Mammary epithelial cell (primary cell): ENCODE results near the gene KRT5.

Source experiments
- CTCF ChIP-seq, 2 donors: IDR thresholded peaks in 1 of 2; conservative IDR thresholded peaks in 1 of 2; 2 replicates each; pipeline ENCODE4 v1.5.1; 2011 to 2012; ENCODE audit warnings: inconsistent platforms in 2 of 2, low read length in 2 of 2, mild to moderate bottlenecking in 2 of 2, control low read depth in 1 of 2, low read depth in 1 of 2; ENCODE audit not compliant: insufficient read depth in 1 of 2; ENCODE audit errors: extremely low read depth in 1 of 2
- EZH2 ChIP-seq: IDR thresholded peaks from 2 replicates; pipeline ENCODE4 v1.6.1; 2012; ENCODE audit warnings: low read length, inconsistent platforms, borderline replicate concordance

DNA sequence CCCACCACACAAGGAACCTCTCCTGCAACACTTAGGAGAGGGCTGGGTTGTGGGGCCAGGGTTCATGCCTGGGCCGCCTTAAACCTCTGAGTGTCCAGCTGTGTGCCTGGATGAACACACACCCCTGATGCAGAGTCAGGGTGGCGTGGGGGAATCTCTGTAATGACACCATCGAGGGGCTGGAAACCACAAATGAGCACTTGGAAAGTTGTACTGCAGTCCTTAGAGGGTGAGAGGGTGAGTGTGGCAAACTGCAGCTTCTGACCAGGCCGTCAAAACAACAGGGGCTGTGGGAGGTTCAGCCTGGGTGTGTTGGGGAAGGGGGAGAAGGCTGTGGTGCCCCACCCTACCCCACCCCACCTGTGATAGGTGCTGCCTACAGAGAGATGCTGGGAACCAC is 12.4 kb upstream of the KRT5 start:
- TF ChIP-seq CTCF (conservative IDR thresholded peaks at IDR 0.05 in 1 of 2, IDR thresholded peaks at IDR 0.05 in 1 of 2; ENCODE audit: extremely low read depth in 1 of 2, insufficient read depth in 1 of 2, low read depth in 1 of 2, low read length in 2 of 2): no peak
- TF ChIP-seq EZH2: no peak
